Liver (tissue), 9 donors: ENCODE results near the gene CALB2. TPM values are rescaled to one million over a fixed set of nuclear protein-coding genes. Genes with fewer than 3 reads are reported as not detected.

Source experiments
- DNase-seq: peaks from one replicate; pipeline ENCODE4 v3.0.0-alpha.2; 2017; ENCODE audit warnings: low spot score
- H3K27ac ChIP-seq, 2 donors: one replicate each; pipeline ENCODE4 v1.7.0; 2013; ENCODE audit warnings: inconsistent platforms in 2 of 2, low read length in 2 of 2, control low read depth in 1 of 2, low read depth in 1 of 2, mild to moderate bottlenecking in 1 of 2
- H3K27me3 ChIP-seq, 4 donors: one replicate each; pipeline versions ENCODE4 v1.6.1 to v1.7.0; 2013; ENCODE audit warnings: low read length in 3 of 4, inconsistent platforms in 1 of 4, mild to moderate bottlenecking in 1 of 4, moderate library complexity in 1 of 4; ENCODE audit not compliant: control insufficient read depth in 4 of 4, insufficient read depth in 4 of 4
- H3K36me3 ChIP-seq, 4 donors: one replicate each; pipeline versions ENCODE4 v1.6.1 to v1.7.0; 2013; ENCODE audit warnings: low read length in 3 of 4, mild to moderate bottlenecking in 3 of 4, low read depth in 1 of 4, moderate library complexity in 1 of 4; ENCODE audit not compliant: control insufficient read depth in 4 of 4, insufficient read depth in 3 of 4
- H3K4me1 ChIP-seq, 4 donors: one replicate each; pipeline versions ENCODE4 v1.6.1 to v1.7.0; 2013; ENCODE audit warnings: low read length in 3 of 4, mild to moderate bottlenecking in 3 of 4, moderate library complexity in 1 of 4; ENCODE audit not compliant: control insufficient read depth in 4 of 4, insufficient read depth in 4 of 4
- H3K4me3 ChIP-seq, 3 donors: one replicate each; pipeline versions ENCODE4 v1.6.1 to v1.7.0; 2013; ENCODE audit warnings: low read length in 3 of 3, control low read depth in 1 of 3, low read depth in 1 of 3, mild to moderate bottlenecking in 1 of 3
- H3K9ac ChIP-seq, 2 donors: one replicate each; pipeline ENCODE4 v1.7.0; 2013; ENCODE audit warnings: low read length in 2 of 2, mild to moderate bottlenecking in 2 of 2, moderate library complexity in 2 of 2, control low read depth in 1 of 2, low read depth in 1 of 2
- H3K9me3 ChIP-seq, 4 donors: one replicate each; pipeline versions ENCODE4 v1.6.1 to v1.7.0; 2013; ENCODE audit warnings: low read length in 3 of 4; ENCODE audit not compliant: control insufficient read depth in 4 of 4
- ATF3 ChIP-seq: IDR thresholded peaks from 2 replicates; pipeline ENCODE4 v1.6.1; 2016; ENCODE audit warnings: antibody characterized with exemption
- CTCF ChIP-seq: fragments of 150-350 bp; IDR thresholded peaks from 2 replicates; pipeline ENCODE4 v1.5.1; 2017; ENCODE audit warnings: improper control_type of control experiment, low read depth, low read length; ENCODE audit not compliant: missing input control
- EGR1 ChIP-seq, 2 donors: IDR thresholded peaks; 2 replicates each; pipeline ENCODE4 v1.6.1; 2016 to 2018; ENCODE audit warnings: antibody characterized with exemption in 2 of 2, low read depth in 2 of 2
- FOXA1 ChIP-seq: IDR thresholded peaks from 2 replicates; pipeline ENCODE4 v1.6.1; 2016; ENCODE audit warnings: antibody characterized with exemption
- FOXA2 ChIP-seq: IDR thresholded peaks from 2 replicates; pipeline ENCODE4 v1.6.1; 2016; ENCODE audit warnings: antibody characterized with exemption
- GABPA ChIP-seq, 2 donors: IDR thresholded peaks in 1 of 2; conservative IDR thresholded peaks in 1 of 2; 2 replicates each; pipeline ENCODE4 v1.6.1; 2016; ENCODE audit warnings: antibody characterized with exemption in 2 of 2, mild to moderate bottlenecking in 1 of 2, moderate library complexity in 1 of 2
- HNF4A ChIP-seq, 2 donors: conservative IDR thresholded peaks; 2 replicates each; pipeline ENCODE4 v1.6.1; 2016; ENCODE audit warnings: antibody characterized with exemption in 2 of 2, mild to moderate bottlenecking in 2 of 2
- HNF4G ChIP-seq: IDR thresholded peaks from 2 replicates; pipeline ENCODE4 v1.6.1; 2016; ENCODE audit warnings: antibody characterized with exemption
- JUND ChIP-seq, 2 donors: IDR thresholded peaks; 2 replicates each; pipeline ENCODE4 v1.6.1; 2016; ENCODE audit warnings: antibody characterized with exemption in 2 of 2
- MAX ChIP-seq: IDR thresholded peaks from 2 replicates; pipeline ENCODE4 v1.6.1; 2016; ENCODE audit warnings: antibody characterized with exemption
- NR2F2 ChIP-seq: IDR thresholded peaks from 2 replicates; pipeline ENCODE4 v1.6.1; 2016; ENCODE audit warnings: antibody characterized with exemption
- RAD21 ChIP-seq, 2 donors: IDR thresholded peaks; 2 replicates each; pipeline ENCODE4 v1.6.1; 2016; ENCODE audit warnings: antibody characterized with exemption in 2 of 2, mild to moderate bottlenecking in 2 of 2
- REST ChIP-seq: IDR thresholded peaks from 2 replicates; pipeline ENCODE4 v1.6.1; 2016; ENCODE audit warnings: antibody characterized with exemption, mild to moderate bottlenecking
- RXRA ChIP-seq, 2 donors: IDR thresholded peaks; 2 replicates each; pipeline ENCODE4 v1.6.1; 2017 to 2018; ENCODE audit warnings: antibody characterized with exemption in 2 of 2, mild to moderate bottlenecking in 1 of 2
- SP1 ChIP-seq: IDR thresholded peaks from 2 replicates; pipeline ENCODE4 v1.6.1; 2018; ENCODE audit warnings: antibody characterized with exemption, mild to moderate bottlenecking
- TAF1 ChIP-seq: conservative IDR thresholded peaks from 2 replicates; pipeline ENCODE4 v1.6.1; 2016; ENCODE audit warnings: antibody characterized with exemption, mild to moderate bottlenecking
- YY1 ChIP-seq: IDR thresholded peaks from 2 replicates; pipeline ENCODE4 v1.6.1; 2016; ENCODE audit warnings: antibody characterized with exemption, mild to moderate bottlenecking
- ZBTB33 ChIP-seq: IDR thresholded peaks from 2 replicates; pipeline ENCODE4 v1.6.1; 2016; ENCODE audit warnings: antibody characterized with exemption
- WGBS: extraction: QIAGEN DNeasy Blood & Tissue Kit; methylation state at CpG from one replicate; pipeline ENCODE4 v1.1.7; 2013; 5-methylcytosine and 5-hydroxymethylcytosine counted together
- polyA plus RNA-seq, 2 donors: library from polyadenylated mRNA; stranded (reverse) in 1 of 2; unstranded in 1 of 2; fragments of 200-250 nt in 1 of 2; fragments of >200 nt in 1 of 2; fragmentation: Nextera tagmentation in 1 of 2; extraction: Ambion mirVana in 1 of 2; gene quantifications; one replicate each; pipeline versions ENCODE4 v1.2.1 to v1.2.3, GENCODE V29; 2013 to 2015
- total RNA-seq, 2 donors: library from RNA; depleted of rRNA; stranded (reverse); fragments of >200 nt; gene quantifications; one replicate each; pipeline ENCODE4 v1.2.3, GENCODE V29; 2014
- donor health status: healthy.
- donor health status: healthy.
- donor health status: healthy.
- donor health status: healthy.
- donor health status: healthy.

CALB2 gene
- total and polyA plus RNA-seq, 4 donors: not detected

GRCh38 chr16:71352466-71352865, 6.1 kb upstream of the CALB2 start:
- H3K9me3 ChIP-seq: no peaks in the 10 kb centered on the region
- 87% methylated on average over 3 of the region's 3 CpGs for WGBS
- H3K36me3 ChIP-seq: no peaks in the 10 kb centered on the region
- H3K4me3 ChIP-seq: no peak overlapping the region
- TF ChIP-seq EGR1 (IDR thresholded peaks at IDR 0.05; ENCODE audit: low read depth in 2 of 2): no peak
- TF ChIP-seq GABPA (IDR thresholded peaks at IDR 0.05 in 1 of 2, conservative IDR thresholded peaks at IDR 0.05 in 1 of 2): no peak
- TF ChIP-seq HNF4A (conservative IDR thresholded peaks at IDR 0.05): no peak
- DNase-seq: no peak
- peaks cover 2 to 14% (median 9%) of the 10 kb centered on the region in 4 donors for H3K4me1 ChIP-seq
- no peak overlapping the region for H3K9ac ChIP-seq
- no peaks in the 10 kb centered on the region for H3K27me3 ChIP-seq
- H3K27ac ChIP-seq: no peak overlapping the region

- TF ChIP-seq HNF4A (conservative IDR thresholded peaks at IDR 0.05): no peak
- no peak for TF ChIP-seq YY1
- no peak for TF ChIP-seq NR2F2
- no peak for TF ChIP-seq TAF1
- peaks cover 0 to 2% (median 0%) of the 10 kb centered on the region in 4 donors for H3K27me3 ChIP-seq
- no peaks in the 10 kb centered on the region for H3K9me3 ChIP-seq
- DNase-seq: no peak
- WGBS: 70% methylated on average over 1 of the region's 1 CpG
- no peak overlapping the region for H3K4me3 ChIP-seq
- no peak overlapping the region for H3K9ac ChIP-seq
- H3K4me1 ChIP-seq: peaks cover 2 to 14% (median 9%) of the 10 kb centered on the region in 4 donors
- no peak overlapping the region for H3K27ac ChIP-seq
- H3K36me3 ChIP-seq: no peaks in the 10 kb centered on the region
Observed at GRCh38 chr16:71352963-71353460, 5.5 kb upstream of the CALB2 start.

- 64% methylated on average over 5 of the region's 5 CpGs for WGBS
- Histone ChIP-seq H3K27ac (no peak overlapping the region), H3K4me1 (peaks cover 2 to 18% (median 12%) of the 10 kb centered on the region in 4 donors), H3K4me3 (no peak overlapping the region), H3K9ac (no peak overlapping the region), H3K36me3 (no peaks in the 10 kb centered on the region), H3K9me3 (no peaks in the 10 kb centered on the region), H3K27me3 (peaks cover 0 to 2% (median 0%) of the 10 kb centered on the region in 4 donors)
- no peak for TF ChIP-seq HNF4G
- TF ChIP-seq RXRA (IDR thresholded peaks at IDR 0.05): no peak
- no peak for TF ChIP-seq SP1
- TF ChIP-seq FOXA2: no peak
- no peak for TF ChIP-seq ZBTB33
- TF ChIP-seq ATF3: no peak
- no peak for TF ChIP-seq CTCF
- no peak for TF ChIP-seq FOXA1
- no peak for TF ChIP-seq YY1
- no peak for TF ChIP-seq NR2F2
- TF ChIP-seq JUND (IDR thresholded peaks at IDR 0.05): no peak
- TF ChIP-seq REST: no peak
- TF ChIP-seq RAD21 (IDR thresholded peaks at IDR 0.05): no peak
- no peak for TF ChIP-seq MAX
- no peak for TF ChIP-seq TAF1
- no peak for TF ChIP-seq HNF4A (conservative IDR thresholded peaks at IDR 0.05)
- no peak for DNase-seq
Observed at GRCh38 chr16:71353736-71354135, 4.8 kb upstream of the CALB2 start.
